Motor neuron (in vitro differentiated cells): Measurements from ENCODE around the gene YES1. TPM values are rescaled to one million over a fixed set of nuclear protein-coding genes. Genes with fewer than 3 reads are reported as not detected.
"Not testable (repeated sequence)": the region's sequence is repeated elsewhere in the genome, so short reads cannot be mapped to it uniquely, and the experiment has no call there.

Source experiments
- ATAC-seq, 8 experiments: fragments of 200-7000 bp; cut with Tn5 transposase; replicated peaks in 6 of 8; 2 replicates each; pipeline ENCODE4 v1.8.0; 2021; ENCODE audit warnings: mild to moderate bottlenecking in 8 of 8, moderate library complexity in 8 of 8
- H3K27ac ChIP-seq, 2 donors: fragments of 250-450 bp; sonication (Bioruptor Pico); 2 replicates each; pipeline ENCODE4 v1.9.0; 2021; ENCODE audit warnings: antibody characterized with exemption in 2 of 2, mild to moderate bottlenecking in 2 of 2, moderate library complexity in 1 of 2
- H3K4me1 ChIP-seq, 2 donors: fragments of 250-450 bp; sonication (Bioruptor Pico); replicated peaks in 1 of 2; 2 replicates each; pipeline ENCODE4 v1.6.1; 2021; ENCODE audit warnings: antibody characterized with exemption in 2 of 2, mild to moderate bottlenecking in 2 of 2, moderate library complexity in 1 of 2
- H3K4me3 ChIP-seq, 5 donors: fragments of 250-450 bp; sonication (Bioruptor Pico); 2 replicates each; pipeline ENCODE4 v1.9.0; 2021; ENCODE audit warnings: antibody characterized with exemption in 5 of 5, mild to moderate bottlenecking in 5 of 5, moderate library complexity in 4 of 5
- WGBS, 10 experiments: fragments of 450-650 bp; shearing (Covaris generic); methylation state at CpG; one replicate each; pipeline ENCODE4 v1.0.0; 2022; 5-methylcytosine and 5-hydroxymethylcytosine counted together
- in situ Hi-C, 9 experiments: fragments of 400-800 bp; cut with MboI; loops; one replicate each; pipeline ENCODE4 v1.15.0; 2021; ENCODE audit warnings: low sequenced_read_pairs in 9 of 9, low pct_unique_long_range_greater_than_20kb in 2 of 9; ENCODE audit not compliant: unreplicated experiment in 9 of 9
- total RNA-seq, 8 experiments: library from RNA; unstranded; fragments of 300-600 nt; gene quantifications; 2 replicates each; pipeline versions ENCODE4 v1.2.3 to v1.2.4, GENCODE V29; 2022

YES1 gene
- total RNA-seq, 8 experiments from 2014 or later: 22.6 to 89.0 (median 33.9) TPM

GRCh38 chr18:773980-774624 lies 37.9 kb downstream of the YES1 start:
- 87 to 100% (median 96%) methylated on average over 1 to 11 of the region's 14 CpGs; no CpG with 5 or more reads in 1 of the 10 experiments for WGBS, 10 experiments
- no peak overlapping the region for H3K4me3 ChIP-seq
- H3K27ac ChIP-seq: no peak overlapping the region
- ATAC-seq: no peak
- in situ Hi-C loops: no loop called here
- peaks cover 0 to 7% of the 10 kb centered on the region in 2 donors for H3K4me1 ChIP-seq

- peak in 1 of 8 experiments; percentile 59 for ATAC-seq
- in situ Hi-C loops: no loop called here
Observed at GRCh38 chr18:770583-770961, 41.5 kb downstream of the YES1 start.

GRCh38 chr18:767961-768360 lies 44.1 kb downstream of the YES1 start:
- WGBS, 10 experiments: 83 to 100% (median 100%) methylated on average over 1 of the region's 1 CpG; no CpG with 5 or more reads in 3 of the 10 experiments
- no peak for ATAC-seq
- in situ Hi-C loops: no loop called here

More at GRCh38 chr18:770583-770961, 41.5 kb downstream of the YES1 start:
- H3K4me1 ChIP-seq: no peaks in the 10 kb centered on the region
- no peak overlapping the region for H3K4me3 ChIP-seq
- no peak overlapping the region for H3K27ac ChIP-seq

GRCh38 chr18:767084-767882 lies 44.8 kb downstream of the YES1 start:
- ATAC-seq: no peak

More at GRCh38 chr18:767961-768360, 44.1 kb downstream of the YES1 start:
- H3K27ac ChIP-seq: no peak overlapping the region
- no peaks in the 10 kb centered on the region for H3K4me1 ChIP-seq
- no peak overlapping the region for H3K4me3 ChIP-seq

GRCh38 chr18:766550-766860 lies 45.5 kb downstream of the YES1 start:
- H3K4me1 ChIP-seq: no peaks in the 10 kb centered on the region
- in situ Hi-C loops: no loop called here
- no peak overlapping the region for H3K27ac ChIP-seq
- H3K4me3 ChIP-seq: no peak overlapping the region
- WGBS, 10 experiments: 93 to 100% (median 100%) methylated on average over 1 of the region's 1 CpG; no CpG with 5 or more reads in 3 of the 10 experiments
- no peak for ATAC-seq

More at GRCh38 chr18:767084-767882, 44.8 kb downstream of the YES1 start:
- Histone ChIP-seq H3K27ac (no peak overlapping the region), H3K4me3 (no peak overlapping the region), H3K4me1 (no peaks in the 10 kb centered on the region)
- WGBS, 10 experiments: 90 to 100% (median 95%) methylated on average over 2 to 11 of the region's 12 CpGs
- in situ Hi-C loops: no loop called here

- Histone ChIP-seq H3K4me3 (no peak overlapping the region), H3K27ac (no peak overlapping the region), H3K4me1 (no peaks in the 10 kb centered on the region)
- WGBS, 10 experiments: 64 to 100% (median 93%) methylated on average over 3 to 7 of the region's 7 CpGs
- in situ Hi-C loops: no loop called here
- ATAC-seq: no peak
Observed at GRCh38 chr18:765764-766549, 46.1 kb downstream of the YES1 start.

- 86 to 100% (median 93%) methylated on average over 1 to 3 of the region's 4 CpGs; no CpG with 5 or more reads in 6 of the 10 experiments for WGBS, 10 experiments
- H3K4me3 ChIP-seq, in situ Hi-C loops, ATAC-seq, H3K27ac ChIP-seq, H3K4me1 ChIP-seq: not testable (repeated sequence)
Observed at GRCh38 chr18:759864-760263, 52.2 kb downstream of the YES1 start.

GRCh38 chr18:755506-755905 lies 56.5 kb downstream of the YES1 start:
- ATAC-seq: no peak
- in situ Hi-C loops: no loop called here
- H3K4me3 ChIP-seq: no peak overlapping the region
- WGBS, 10 experiments: 36 to 97% (median 56%) methylated on average over 1 to 2 of the region's 2 CpGs; no CpG with 5 or more reads in 3 of the 10 experiments
- H3K27ac ChIP-seq: no peak overlapping the region
- no peaks in the 10 kb centered on the region for H3K4me1 ChIP-seq

GRCh38 chr18:754656-755055 lies 57.4 kb downstream of the YES1 start:
- H3K4me3 ChIP-seq: no peak overlapping the region
- H3K4me1 ChIP-seq: no peaks in the 10 kb centered on the region
- no peak for ATAC-seq
- H3K27ac ChIP-seq: no peak overlapping the region
- in situ Hi-C loops: no loop called here
- WGBS, 10 experiments: 100% methylated on average over 1 of the region's 1 CpG; no CpG with 5 or more reads in 7 of the 10 experiments

GRCh38 chr18:750456-750855 lies 61.6 kb downstream of the YES1 start:
- no peak for ATAC-seq
- H3K4me3 ChIP-seq: no peak overlapping the region
- in situ Hi-C loops: no loop called here
- 80 to 100% (median 100%) methylated on average over 1 of the region's 1 CpG; no CpG with 5 or more reads in 5 of the 10 experiments for WGBS, 10 experiments
- H3K4me1 ChIP-seq: no peaks in the 10 kb centered on the region
- no peak overlapping the region for H3K27ac ChIP-seq

- H3K4me1 ChIP-seq: no peaks in the 10 kb centered on the region
- no peak overlapping the region for H3K4me3 ChIP-seq
- in situ Hi-C loops: loop anchor here in 3 of 9 experiments (10.0 to 25.0 kb wide), 3 partner anchors 80 to 92 kb away; no protein-coding TSS in a partner anchor
- H3K27ac ChIP-seq: no peak overlapping the region
- 74 to 100% (median 100%) methylated on average over 1 to 2 of the region's 2 CpGs; no CpG with 5 or more reads in 1 of the 10 experiments for WGBS, 10 experiments
- ATAC-seq: no peak
Observed at GRCh38 chr18:744832-745597, 67.0 kb downstream of the YES1 start.

- H3K27ac ChIP-seq: no peak overlapping the region
- in situ Hi-C loops: loop anchor here in 3 of 9 experiments (10.0 to 25.0 kb wide), 3 partner anchors 83 to 95 kb away; no protein-coding TSS in a partner anchor
- ATAC-seq: peak in 5 of 8 experiments; percentile 45 to 82 (median 74)
Observed at GRCh38 chr18:741931-742512, 70.0 kb downstream of the YES1 start.

More at GRCh38 chr18:741931-742512, 70.0 kb downstream of the YES1 start:
- Histone ChIP-seq H3K4me3 (no peak overlapping the region), H3K4me1 (no peaks in the 10 kb centered on the region)
